Mammary epithelial cell (primary cell): ENCODE data around the gene PDE9A.

Experiments
- CTCF ChIP-seq, 2 donors: IDR thresholded peaks in 1 of 2; conservative IDR thresholded peaks in 1 of 2; 2 replicates each; pipeline ENCODE4 v1.5.1; 2011 to 2012; ENCODE audit warnings: inconsistent platforms in 2 of 2, low read length in 2 of 2, mild to moderate bottlenecking in 2 of 2, control low read depth in 1 of 2, low read depth in 1 of 2; ENCODE audit not compliant: insufficient read depth in 1 of 2; ENCODE audit errors: extremely low read depth in 1 of 2
- EZH2 ChIP-seq: IDR thresholded peaks from 2 replicates; pipeline ENCODE4 v1.6.1; 2012; ENCODE audit warnings: low read length, inconsistent platforms, borderline replicate concordance

GRCh38 chr21:42786884-42787283 lies 133.5 kb downstream of the PDE9A start:
- TF ChIP-seq CTCF (conservative IDR thresholded peaks at IDR 0.05 in 1 of 2, IDR thresholded peaks at IDR 0.05 in 1 of 2; ENCODE audit: extremely low read depth in 1 of 2, insufficient read depth in 1 of 2, low read depth in 1 of 2, low read length in 2 of 2) (no peak), EZH2 (no peak)
